Measurements from ENCODE around the gene KRTAP4-3. TPM values are rescaled to one million over a fixed set of nuclear protein-coding genes. Genes with fewer than 3 reads are reported as not detected.
"Not testable (repeated sequence)": the region's sequence is repeated elsewhere in the genome, so short reads cannot be mapped to it uniquely, and the experiment has no call there.

Gene KRTAP4-3
- total and polyA plus RNA-seq, 2 of the 8 experiments (the other 6 are each of a cell fraction or from before 2014, with no cell fraction given) = not detected

- H3K23me2 ChIP-seq (ENCODE audit: low read depth, low read length); H4K20me1 ChIP-seq (replicated peaks in 1 of 2; ENCODE audit: control insufficient read depth in 1 of 2, insufficient read depth in 2 of 2, low read length in 2 of 2); H3K79me2 ChIP-seq (ENCODE audit: control insufficient read depth in 1 of 2, insufficient read depth in 2 of 2, low read length in 2 of 2); H3K23ac ChIP-seq (ENCODE audit: insufficient read length); H3K27me3 ChIP-seq (replicated peaks in 1 of 4; ENCODE audit: control insufficient read depth in 3 of 4, extremely low read depth in 1 of 4, insufficient read depth in 3 of 4, low read length in 3 of 4); H2AK5ac ChIP-seq (ENCODE audit: low read depth, low read length); H2BK15ac ChIP-seq (ENCODE audit: low read length); H2BK12ac ChIP-seq (ENCODE audit: low read depth, low read length); H3K79me1 ChIP-seq (ENCODE audit: low read depth, low read length); H3K4ac ChIP-seq (replicated peaks; ENCODE audit: insufficient read length, low read depth, low read length); H3K4me2 ChIP-seq (ENCODE audit: insufficient read depth in 1 of 2, low read depth in 2 of 2, low read length in 2 of 2); H2AFZ ChIP-seq (ENCODE audit: low read length); H4K91ac ChIP-seq (replicated peaks; ENCODE audit: insufficient read length, low read length); FAIRE-seq; H3K36me3 ChIP-seq (ENCODE audit: control insufficient read depth in 2 of 4, insufficient read depth in 4 of 4, low read length in 3 of 4); H3K4me1 ChIP-seq (replicated peaks in 1 of 4; ENCODE audit: control insufficient read depth in 3 of 4, insufficient read depth in 4 of 4, low read length in 3 of 4); H3K14ac ChIP-seq (ENCODE audit: insufficient read length); H4K5ac ChIP-seq (ENCODE audit: insufficient read length, low read depth, low read length); H2BK120ac ChIP-seq (replicated peaks; ENCODE audit: low read depth, low read length); H3K18ac ChIP-seq (ENCODE audit: extremely low read depth, low read length); H2BK5ac ChIP-seq (ENCODE audit: low read depth, low read length); H3K4me3 ChIP-seq (ENCODE audit: extremely low read depth in 1 of 4, insufficient read depth in 2 of 4, low read depth in 3 of 4, low read length in 4 of 4); H3K56ac ChIP-seq (replicated peaks; ENCODE audit: insufficient read length, low read depth, low read length); H4K8ac ChIP-seq (ENCODE audit: extremely low read depth, insufficient read depth, low read length); DNase-seq (ENCODE audit: low read depth in 1 of 2, low spot score in 2 of 2); H3K9ac ChIP-seq (replicated peaks in 1 of 4; ENCODE audit: extremely low read depth in 1 of 4, low read depth in 3 of 4, low read length in 3 of 4); H3K27ac ChIP-seq (ENCODE audit: low read depth, low read length); POLR2A ChIA-PET (ENCODE audit: partially characterized antibody); H3K9me3 ChIP-seq (ENCODE audit: insufficient read depth in 2 of 2, low read depth in 1 of 2, low read length in 1 of 2); H2BK20ac ChIP-seq (ENCODE audit: low read length): not testable (repeated sequence)
- 94% methylated on average over 3 of the region's 3 CpGs; no CpG with 5 or more reads in 1 of the 2 experiments for WGBS, 2 experiments (ENCODE audit: extremely low coverage in 1 of 2, insufficient coverage in 1 of 2, insufficient read length in 1 of 2, insufficient replicate concordance in 2 of 2, low coverage in 1 of 2, low lambda C conversion rate in 2 of 2, missing lambda C conversion rate in 1 of 2)
- CTCF ChIA-PET (ENCODE audit: partially characterized antibody) = interaction anchor here (1.2 kb wide), 1 partner anchor 29 kb away, joined by 3 read pairs; no protein-coding TSS in a partner anchor
Measured at GRCh38 chr17:41160190-41160589, 7.8 kb downstream of the KRTAP4-3 start.

Measured in H1 (cell line).